NK-92 (cell line): ENCODE measurements around the gene RPS6KA1.
"Not testable (repeated sequence)": the region's sequence is repeated elsewhere in the genome, so short reads cannot be mapped to it uniquely, and the experiment has no call there.

Source experiments
- DNase-seq: peaks from one replicate; lab custom pipeline; 2025; ENCODE audit not compliant: unreplicated experiment; lab: John Stamatoyannopoulos, UW

Gene RPS6KA1

GRCh38 chr1:26529655-26530409 lies at the start of gene RPS6KA1:
RPS6KA1 (plus strand) TSS chr1:26529761; CDS start chr1:26529921, 160 bp downstream.
- no peak for DNase-seq

GRCh38 chr1:26482921-26483320 lies 46.6 kb upstream of the RPS6KA1 start:
- no peak for DNase-seq

- DNase-seq: no peak
Observed at GRCh38 chr1:26483980-26484379, 45.6 kb upstream of the RPS6KA1 start.

GRCh38 chr1:26490155-26490554 lies 39.4 kb upstream of the RPS6KA1 start:
- no peak for DNase-seq

- no peak for DNase-seq
Observed at GRCh38 chr1:26493267-26493666, 36.3 kb upstream of the RPS6KA1 start.

- no peak for DNase-seq
Observed at GRCh38 chr1:26493938-26494337, 35.6 kb upstream of the RPS6KA1 start.

GRCh38 chr1:26496861-26497260 lies 32.7 kb upstream of the RPS6KA1 start:
- DNase-seq: no peak

- no peak for DNase-seq
Observed at GRCh38 chr1:26498894-26499293, 30.7 kb upstream of the RPS6KA1 start.

- DNase-seq: no peak
Observed at GRCh38 chr1:26500488-26501175, 28.9 kb upstream of the RPS6KA1 start.

GRCh38 chr1:26510711-26511110 lies 18.9 kb upstream of the RPS6KA1 start:
- not testable (repeated sequence) for DNase-seq

- not testable (repeated sequence) for DNase-seq
Observed at GRCh38 chr1:26515836-26516235, 13.7 kb upstream of the RPS6KA1 start.

- DNase-seq: no peak
Observed at GRCh38 chr1:26516987-26517765, 12.4 kb upstream of the RPS6KA1 start.

- no peak for DNase-seq
Observed at GRCh38 chr1:26517766-26518049, 11.9 kb upstream of the RPS6KA1 start.

GRCh38 chr1:26518355-26518754 lies 11.2 kb upstream of the RPS6KA1 start:
- no peak for DNase-seq

- DNase-seq: no peak
Observed at GRCh38 chr1:26520339-26520738, 9.2 kb upstream of the RPS6KA1 start.

- DNase-seq: no peak
Observed at GRCh38 chr1:26521669-26522030, 7.9 kb upstream of the RPS6KA1 start.

- DNase-seq: no peak
Observed at GRCh38 chr1:26522073-26522472, 7.5 kb upstream of the RPS6KA1 start.

- DNase-seq: no peak
Observed at GRCh38 chr1:26524181-26524580, 5.4 kb upstream of the RPS6KA1 start.

GRCh38 chr1:26526287-26526686 lies 3.3 kb upstream of the RPS6KA1 start:
- no peak for DNase-seq

- no peak for DNase-seq
Observed at GRCh38 chr1:26529405-26529654, 231 bp upstream of the RPS6KA1 start.

- DNase-seq: no peak
Observed at GRCh38 chr1:26530410-26530894, 891 bp downstream of the RPS6KA1 start.

GRCh38 chr1:26530895-26531598 lies 1.5 kb downstream of the RPS6KA1 start:
- DNase-seq: no peak
